Psoas muscle (tissue), 8 donors: ENCODE data around the gene RFK. TPM values are rescaled to one million over a fixed set of nuclear protein-coding genes. Genes with fewer than 3 reads are reported as not detected.

Experiments
- ATAC-seq, 4 donors: fragments of 200-7000 bp; cut with Tn5 transposase; one replicate each; pipeline ENCODE4 v1.9.1; 2020; ENCODE audit warnings: moderate library complexity in 3 of 4, mild to moderate bottlenecking in 2 of 4
- DNase-seq, 2 donors: peaks; one replicate each; pipeline ENCODE4 v3.0.0-alpha.2; 2020
- H3K27ac ChIP-seq: fragments of 200-600 bp; one replicate; pipeline ENCODE4 v1.8.0; 2022
- H3K27me3 ChIP-seq, 3 donors: fragments of 200-600 bp in 1 of 3; one replicate each; pipeline versions ENCODE4 v1.6.1 to v1.8.0; 2013 to 2022; ENCODE audit warnings: low read length in 2 of 3, mild to moderate bottlenecking in 2 of 3, moderate library complexity in 1 of 3; ENCODE audit not compliant: insufficient read depth in 3 of 3
- H3K36me3 ChIP-seq, 2 donors: fragments of 200-600 bp in 1 of 2; one replicate each; pipeline versions ENCODE4 v1.6.1 to v1.8.0; 2013 to 2022; ENCODE audit warnings: low read depth in 1 of 2, mild to moderate bottlenecking in 1 of 2, moderate library complexity in 1 of 2; ENCODE audit not compliant: insufficient read depth in 1 of 2
- H3K4me1 ChIP-seq: fragments of 200-600 bp; one replicate; pipeline ENCODE4 v1.8.0; 2022
- H3K4me3 ChIP-seq: fragments of 200-600 bp; one replicate; pipeline ENCODE4 v1.8.0; 2022; ENCODE audit warnings: mild to moderate bottlenecking
- H3K9me3 ChIP-seq: fragments of 200-600 bp; one replicate; pipeline ENCODE4 v1.8.0; 2022
- WGBS, 3 donors: extraction: QIAGEN DNeasy Blood & Tissue Kit; methylation state at CpG; one replicate each; pipeline versions ENCODE4 v1.1.6 to v1.1.7; 2013; 5-methylcytosine and 5-hydroxymethylcytosine counted together
- intact Hi-C, 2 donors: fragments of 100-400 bp; cut with DNase I; formaldehyde crosslinking; loops; one replicate each; pipeline versions ENCODE4 v1.11.0 to v1.14.2; 2022
- polyA plus RNA-seq, 3 donors: library from polyadenylated mRNA; stranded (reverse); fragments of 200-250 nt; gene quantifications; one replicate each; pipeline ENCODE4 v1.2.3, GENCODE V29; 2013
- total RNA-seq, 4 donors: library from RNA; stranded (reverse); fragmentation: NEBNext Ultra II Directional in 2 of 4; extraction: Animal tissue kit (Norgen Biotek cat#: 25700) in 2 of 4; gene quantifications; one replicate each; pipeline versions ENCODE4 v1.2.1 to v1.2.4, GENCODE V29; 2021 to 2023
- TF ChIP-seq, protein P1 (sequence below): fragments of 200-600 bp; IDR thresholded peaks from one replicate; pipeline ENCODE4 v1.8.0; 2022; ENCODE audit warnings: antibody characterized with exemption
- donor health status: healthy with polysubstance abuse.
- donor health status: DM: no; HTN: no; CAD: no; lungs with moderate emphysema.
- donor health status: Bipolar disorder and iron deficiency.
- donor health status: healthy.
- donor health status: DM: yes; HTN: yes; CAD: no.
- donor health status: DM: no; HTN: no; CAD: no.
- donor health status: DM: no; HTN: no; CAD: no.
- donor health status: DM: yes; HTN: yes; CAD: no.

Gene RFK
- total and polyA plus RNA-seq, 7 donors = 12.1 to 28.0 (median 15.4) TPM

DNA sequence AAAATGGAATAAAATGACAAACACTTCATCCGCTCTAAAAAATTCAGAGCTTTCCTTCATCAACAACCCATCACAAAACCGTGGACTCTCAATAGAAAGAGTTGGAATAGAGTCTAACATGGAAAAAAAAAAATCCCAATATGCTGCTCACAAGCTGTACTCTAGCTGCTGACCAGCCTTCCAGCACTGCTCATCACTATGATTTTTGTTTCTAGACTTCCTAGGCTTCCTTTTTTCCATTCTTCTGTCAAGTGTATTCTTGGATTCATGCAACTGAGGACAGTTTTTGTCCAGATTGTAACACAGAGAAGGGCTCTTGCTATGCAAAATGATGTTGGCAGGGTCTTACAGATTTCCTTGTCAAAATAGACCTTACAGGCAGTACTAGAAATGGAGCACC is 34.5 kb downstream of the RFK start:
- ATAC-seq = no peak
- Histone ChIP-seq H3K4me3 (no peak overlapping the region), H3K4me1 (no peaks in the 10 kb centered on the region), H3K27ac (no peak overlapping the region), H3K9me3 (no peaks in the 10 kb centered on the region), H3K27me3 (peaks cover 0 to 3% (median 0%) of the 10 kb centered on the region in 3 donors), H3K36me3 (no peaks in the 10 kb centered on the region)
- intact Hi-C loops = no loop called here
- TF ChIP-seq, protein P1, sequence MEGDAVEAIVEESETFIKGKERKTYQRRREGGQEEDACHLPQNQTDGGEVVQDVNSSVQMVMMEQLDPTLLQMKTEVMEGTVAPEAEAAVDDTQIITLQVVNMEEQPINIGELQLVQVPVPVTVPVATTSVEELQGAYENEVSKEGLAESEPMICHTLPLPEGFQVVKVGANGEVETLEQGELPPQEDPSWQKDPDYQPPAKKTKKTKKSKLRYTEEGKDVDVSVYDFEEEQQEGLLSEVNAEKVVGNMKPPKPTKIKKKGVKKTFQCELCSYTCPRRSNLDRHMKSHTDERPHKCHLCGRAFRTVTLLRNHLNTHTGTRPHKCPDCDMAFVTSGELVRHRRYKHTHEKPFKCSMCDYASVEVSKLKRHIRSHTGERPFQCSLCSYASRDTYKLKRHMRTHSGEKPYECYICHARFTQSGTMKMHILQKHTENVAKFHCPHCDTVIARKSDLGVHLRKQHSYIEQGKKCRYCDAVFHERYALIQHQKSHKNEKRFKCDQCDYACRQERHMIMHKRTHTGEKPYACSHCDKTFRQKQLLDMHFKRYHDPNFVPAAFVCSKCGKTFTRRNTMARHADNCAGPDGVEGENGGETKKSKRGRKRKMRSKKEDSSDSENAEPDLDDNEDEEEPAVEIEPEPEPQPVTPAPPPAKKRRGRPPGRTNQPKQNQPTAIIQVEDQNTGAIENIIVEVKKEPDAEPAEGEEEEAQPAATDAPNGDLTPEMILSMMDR = no peak
- no peak for DNase-seq
- 73 to 80% (median 78%) methylated on average over 2 of the region's 2 CpGs for WGBS, 3 donors

DNA sequence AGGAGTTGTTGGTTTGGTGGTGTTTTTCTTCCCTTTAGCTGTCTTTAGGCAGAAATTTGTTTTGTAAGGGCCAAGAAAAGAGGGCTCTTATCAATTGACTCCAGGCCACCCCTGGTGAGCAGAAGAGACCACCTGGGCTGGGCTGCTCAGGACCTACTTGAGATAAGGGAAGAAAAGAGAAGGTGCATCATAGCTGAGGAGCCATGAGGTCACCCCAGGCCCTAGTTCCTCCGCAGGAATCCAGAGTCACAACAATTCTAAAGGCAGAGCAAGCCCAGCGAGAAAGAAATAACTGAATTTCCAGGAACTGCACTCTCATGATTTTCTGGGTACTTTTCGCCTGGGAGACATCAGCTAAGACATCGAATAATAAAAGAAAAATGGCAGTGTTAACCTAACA is 34.9 kb downstream of the RFK start:
- H3K27ac ChIP-seq = no peak overlapping the region
- peaks cover 0 to 3% (median 0%) of the 10 kb centered on the region in 3 donors for H3K27me3 ChIP-seq
- no peak overlapping the region for H3K4me3 ChIP-seq
- H3K36me3 ChIP-seq = no peaks in the 10 kb centered on the region
- intact Hi-C loops = no loop called here
- TF ChIP-seq, protein P1 = no peak
- DNase-seq (no peak), ATAC-seq (no peak)
- H3K4me1 ChIP-seq = no peaks in the 10 kb centered on the region
- 93 to 97% (median 94%) methylated on average over 4 of the region's 4 CpGs for WGBS, 3 donors
- H3K9me3 ChIP-seq = no peaks in the 10 kb centered on the region

DNA sequence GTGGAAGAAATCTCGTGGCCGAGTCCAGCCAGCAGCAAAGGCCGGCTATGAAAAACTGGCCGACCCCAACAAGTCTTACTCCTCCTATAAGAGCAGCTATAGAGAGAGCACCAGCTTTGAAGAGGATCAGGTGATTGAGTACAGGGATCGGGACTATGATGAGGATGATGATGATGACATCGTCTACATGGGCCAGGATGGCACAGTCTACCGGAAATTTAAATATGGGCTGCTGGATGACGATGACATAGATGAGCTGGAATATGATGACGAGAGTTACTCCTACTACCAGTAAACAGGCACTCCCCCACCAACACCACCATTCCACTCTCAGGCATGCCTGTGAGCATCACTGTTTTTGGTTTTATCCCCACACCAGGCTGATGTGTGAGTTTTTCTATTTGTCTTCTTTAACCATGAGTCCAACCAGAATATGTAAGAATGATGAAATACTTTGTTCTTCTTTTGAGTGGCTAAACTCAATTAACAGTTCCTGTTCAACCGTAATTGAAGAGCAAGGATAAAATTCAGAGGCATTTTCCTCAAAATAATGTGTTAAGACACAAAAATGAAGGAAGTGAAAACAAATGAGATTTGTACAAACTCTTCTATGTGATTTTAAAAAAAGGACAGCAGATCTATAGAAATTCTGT is 35.5 kb downstream of the RFK start:
- ATAC-seq (no peak), DNase-seq (no peak)
- TF ChIP-seq, protein P1 = no peak
- Histone ChIP-seq H3K4me1 (no peaks in the 10 kb centered on the region), H3K4me3 (no peak overlapping the region), H3K36me3 (no peaks in the 10 kb centered on the region), H3K9me3 (no peaks in the 10 kb centered on the region), H3K27ac (no peak overlapping the region), H3K27me3 (peaks cover 0 to 3% (median 0%) of the 10 kb centered on the region in 3 donors)
- 93 to 94% (median 93%) methylated on average over 10 of the region's 10 CpGs for WGBS, 3 donors
- intact Hi-C loops = no loop called here

DNA sequence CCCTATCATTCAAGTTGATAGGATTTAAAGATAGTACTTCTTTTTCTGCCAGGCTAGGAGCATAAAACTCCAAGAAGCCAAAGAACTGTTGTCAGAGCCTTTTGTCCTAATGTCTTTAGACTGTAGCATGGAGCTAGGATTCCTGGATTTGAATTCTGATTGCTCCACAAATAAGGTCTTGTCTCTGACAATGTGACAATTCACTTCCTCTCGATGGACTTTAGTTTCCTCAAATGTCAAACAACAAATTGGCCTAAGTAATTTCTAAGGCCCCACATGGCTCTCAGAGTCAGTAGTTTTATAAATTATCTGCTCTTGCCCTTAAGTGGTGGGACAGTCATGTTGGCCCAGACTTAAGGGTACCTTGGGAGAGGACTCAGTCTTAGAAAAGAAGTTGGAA is 36.7 kb downstream of the RFK start:
- no peaks in the 10 kb centered on the region for H3K9me3 ChIP-seq
- H3K4me1 ChIP-seq = no peaks in the 10 kb centered on the region
- H3K27ac ChIP-seq = no peak overlapping the region
- TF ChIP-seq, protein P1 = no peak
- H3K4me3 ChIP-seq = no peak overlapping the region
- H3K27me3 ChIP-seq = no peaks in the 10 kb centered on the region
- WGBS, 3 donors = 79 to 86% (median 85%) methylated on average over 1 of the region's 1 CpG
- DNase-seq = no peak
- no peaks in the 10 kb centered on the region for H3K36me3 ChIP-seq
- intact Hi-C loops = no loop called here
- ATAC-seq = no peak

DNA sequence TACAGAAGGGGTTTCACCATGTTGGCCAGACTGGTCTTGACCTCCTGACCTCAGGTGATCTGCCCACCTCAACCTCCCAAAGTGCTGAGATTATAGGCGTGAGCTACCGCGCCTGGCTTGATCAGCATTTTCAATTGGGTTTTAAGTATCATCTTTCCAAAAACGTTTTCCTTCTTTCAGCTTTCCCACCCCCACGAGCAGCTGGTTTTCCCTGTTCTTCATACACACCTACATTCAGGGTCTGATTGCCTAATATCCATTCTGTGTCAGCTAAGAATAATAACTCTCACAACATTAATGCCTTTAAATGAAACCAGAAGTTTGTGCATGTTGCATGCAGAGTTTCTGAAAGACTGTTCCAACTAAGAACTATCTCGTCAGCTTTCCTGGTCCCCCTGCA is 38.3 kb downstream of the RFK start:
- no peak for DNase-seq
- TF ChIP-seq, protein P1 = no peak
- intact Hi-C loops = no loop called here
- 71 to 73% (median 71%) methylated on average over 6 of the region's 6 CpGs for WGBS, 3 donors
- no peak overlapping the region for H3K27ac ChIP-seq
- no peak for ATAC-seq
- peaks cover 0 to 3% (median 0%) of the 10 kb centered on the region in 3 donors for H3K27me3 ChIP-seq
- no peaks in the 10 kb centered on the region for H3K4me1 ChIP-seq
- no peaks in the 10 kb centered on the region for H3K36me3 ChIP-seq
- H3K4me3 ChIP-seq = no peak overlapping the region
- H3K9me3 ChIP-seq = no peaks in the 10 kb centered on the region
